Left ventricle myocardium superior (tissue), 1 donor: ENCODE results near the gene MRPL12. TPM values are rescaled to one million over a fixed set of nuclear protein-coding genes. Genes with fewer than 3 reads are reported as not detected.

Experiments
- ATAC-seq: fragments of 200-7000 bp; cut with Tn5 transposase; one replicate; pipeline ENCODE4 v1.9.1; 2020; ENCODE audit warnings: mild to moderate bottlenecking, moderate library complexity
- DNase-seq: peaks from one replicate; pipeline ENCODE4 v3.0.0-alpha.2; 2020
- intact Hi-C: fragments of 100-400 bp; cut with micrococcal nuclease; formaldehyde crosslinking; loops from one replicate; pipeline ENCODE4 v1.11.0; 2022
- total RNA-seq: library from RNA; stranded (reverse); fragmentation: NEBNext Ultra II Directional; extraction: Animal tissue kit (Norgen Biotek cat#: 25700); gene quantifications from one replicate; pipeline ENCODE4 v1.2.1, GENCODE V29; 2021
- donor health status: DM: no; HTN: yes; CAD: no; lungs with severe emphysema.

Gene MRPL12
- total RNA-seq, 1 donor from 2014 or later, result 184 TPM

DNA sequence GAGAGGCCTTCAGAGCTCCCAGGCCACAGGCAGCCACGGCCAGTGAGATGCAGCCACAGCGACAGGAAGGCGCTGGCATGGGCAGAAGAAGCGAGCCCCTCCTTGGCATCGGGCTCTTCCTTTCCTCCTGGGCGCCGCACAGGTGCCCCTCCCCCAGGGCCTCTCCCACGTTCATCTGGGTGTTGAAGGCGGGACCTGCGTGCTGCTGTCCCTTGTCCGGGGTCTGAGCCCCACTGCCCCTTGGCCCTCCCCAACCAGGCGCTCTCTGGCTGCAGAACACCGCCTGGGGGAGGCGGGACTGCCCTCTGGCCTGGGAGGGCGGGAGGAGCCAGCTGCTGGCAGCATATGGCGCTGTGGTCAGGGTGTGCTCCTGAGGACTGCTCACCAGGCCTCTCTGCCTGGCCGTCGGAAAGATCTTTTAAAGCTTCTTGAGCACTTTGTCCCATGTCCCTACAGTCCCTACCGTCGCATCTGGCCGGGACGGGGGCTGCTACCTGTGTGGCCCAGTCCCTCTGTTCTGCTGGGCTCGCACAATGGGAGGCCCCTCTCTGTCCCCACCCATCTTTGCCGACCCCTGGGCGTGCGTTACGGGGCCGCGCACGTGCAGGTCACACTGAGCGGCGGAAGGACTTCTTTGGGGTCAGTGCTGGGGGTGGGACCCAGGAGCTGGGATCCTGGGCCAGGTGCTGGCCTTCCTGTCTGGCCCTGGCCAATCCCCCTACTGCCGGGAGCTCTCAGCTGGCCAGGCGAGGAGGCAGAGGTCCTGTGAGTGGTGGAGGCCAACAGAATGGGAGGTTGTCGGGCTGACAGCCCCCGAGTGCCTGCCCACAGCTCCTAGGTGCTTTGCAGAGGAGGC lies 10.6 kb downstream of the MRPL12 start:
- DNase-seq (no peak), ATAC-seq (no peak)
- intact Hi-C loops, result no loop called here

GRCh38 chr17:81714412-81715106 lies 11.4 kb downstream of the MRPL12 start:
- no peak for DNase-seq

DNA sequence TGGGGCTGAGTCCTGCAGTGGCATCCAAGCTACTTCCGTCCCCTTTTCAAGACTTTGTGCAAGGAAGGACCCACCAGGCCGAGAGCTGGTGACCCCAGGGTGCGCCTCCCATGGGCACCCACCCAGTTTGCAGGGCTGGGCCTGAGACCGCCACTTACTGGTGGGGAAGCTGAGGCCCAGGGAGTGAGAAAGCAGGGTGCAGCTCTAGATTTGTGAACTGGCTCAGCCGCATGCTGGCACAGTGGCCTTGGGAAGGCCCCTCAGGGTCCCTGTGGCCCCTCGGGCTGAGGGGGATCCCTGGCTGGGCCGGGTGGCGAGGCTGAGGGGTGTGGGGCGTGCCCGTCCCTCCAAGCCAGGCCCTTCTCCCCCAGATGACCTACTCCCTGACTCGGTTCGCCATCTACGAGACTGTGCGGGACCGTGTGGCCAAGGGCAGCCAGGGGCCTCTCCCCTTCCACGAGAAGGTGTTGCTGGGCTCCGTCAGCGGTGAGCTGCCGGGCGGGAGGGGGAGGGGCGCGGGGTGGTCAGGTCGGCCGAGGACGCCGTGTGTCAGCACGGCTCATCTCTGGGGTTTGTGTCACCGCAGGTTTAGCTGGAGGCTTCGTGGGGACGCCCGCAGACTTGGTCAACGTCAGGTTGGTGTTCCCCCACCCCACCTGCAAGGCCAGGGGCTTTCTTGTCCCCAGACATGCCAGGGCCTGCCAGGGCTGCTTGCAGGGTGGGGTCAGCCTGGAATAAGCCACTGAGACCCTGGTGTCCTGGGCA lies 12.1 kb downstream of the MRPL12 start:
- intact Hi-C loops, result no loop called here
- no peak for DNase-seq

More at GRCh38 chr17:81714412-81715106, 11.4 kb downstream of the MRPL12 start:
- ATAC-seq, result no peak
- intact Hi-C loops, result no loop called here

GRCh38 chr17:81715872-81716673 lies 12.9 kb downstream of the MRPL12 start:
- ATAC-seq (no peak), DNase-seq (no peak)
- intact Hi-C loops, result no loop called here

More for the DNA sequence above, 12.1 kb downstream of the MRPL12 start:
- ATAC-seq, result no peak

DNA sequence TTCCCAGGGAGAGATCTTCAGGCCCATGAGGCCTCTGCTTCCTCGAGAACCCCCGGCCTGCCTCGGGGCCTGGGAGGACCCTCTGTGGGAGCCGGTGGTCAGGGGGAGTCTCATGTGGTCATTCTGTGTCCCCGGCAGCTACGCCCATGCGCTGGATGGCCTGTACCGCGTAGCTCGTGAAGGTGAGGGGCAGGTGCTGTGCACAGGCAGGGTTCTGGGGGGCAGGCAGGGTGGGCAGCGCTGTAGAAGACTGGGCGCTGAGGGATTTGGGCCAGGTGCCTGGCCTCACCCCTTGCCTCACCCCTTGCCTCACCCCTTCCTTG lies 13.5 kb downstream of the MRPL12 start:
- no peak for DNase-seq
- ATAC-seq, result no peak
- intact Hi-C loops, result no loop called here

- intact Hi-C loops, result no loop called here
These were observed 14.0 kb downstream of the MRPL12 start for GRCh38 chr17:81717049-81717765.

GRCh38 chr17:81717766-81718089 lies 14.6 kb downstream of the MRPL12 start:
- intact Hi-C loops, result no loop called here
- DNase-seq (no peak), ATAC-seq (no peak)

More at GRCh38 chr17:81717049-81717765, 14.0 kb downstream of the MRPL12 start:
- DNase-seq (no peak), ATAC-seq (no peak)

DNA sequence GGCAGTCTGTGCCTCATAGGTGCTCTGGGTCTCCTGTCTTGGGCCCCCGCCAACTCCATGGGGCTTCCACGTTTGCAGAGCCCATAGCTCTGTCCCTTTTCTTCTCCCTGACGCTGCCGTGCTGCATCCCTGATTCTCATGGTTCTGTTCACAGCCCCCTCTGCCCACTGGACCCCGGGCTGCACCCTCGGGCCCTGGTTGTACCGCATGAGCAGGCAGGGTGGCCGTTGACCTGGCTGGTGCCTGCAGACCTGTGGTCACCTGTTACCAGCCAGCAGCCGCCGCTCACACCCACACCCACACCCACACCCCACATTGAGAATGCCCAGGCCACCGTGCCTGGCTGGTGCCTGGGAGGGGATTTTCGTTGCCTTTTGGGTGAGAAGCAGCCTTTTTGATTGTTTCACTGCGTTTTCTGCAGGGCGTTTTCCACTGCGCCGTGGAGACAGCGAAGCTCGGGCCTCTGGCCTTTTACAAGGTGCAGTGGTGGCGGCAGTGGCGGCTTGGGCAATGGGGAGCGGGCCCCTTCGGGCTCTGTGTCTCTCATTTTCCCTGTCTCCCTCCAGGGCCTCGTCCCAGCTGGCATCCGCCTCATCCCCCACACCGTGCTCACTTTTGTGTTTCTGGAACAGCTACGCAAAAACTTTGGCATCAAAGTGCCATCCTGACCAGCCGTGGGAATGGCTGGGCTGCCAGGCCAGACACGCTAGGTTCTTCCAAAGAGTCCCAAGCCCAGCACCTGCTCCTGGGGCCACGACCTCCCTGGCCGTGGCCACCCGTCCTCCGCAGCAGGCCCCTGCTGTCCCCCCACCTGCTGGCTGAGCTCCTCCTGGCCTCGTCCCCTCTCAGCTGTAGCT lies 16.5 kb downstream of the MRPL12 start:
- intact Hi-C loops, result no loop called here
- DNase-seq (no peak), ATAC-seq (no peak)

- DNase-seq (no peak), ATAC-seq (no peak)
- intact Hi-C loops, result no loop called here
These were observed 17.3 kb downstream of the MRPL12 start for GRCh38 chr17:81720267-81721071.

DNA sequence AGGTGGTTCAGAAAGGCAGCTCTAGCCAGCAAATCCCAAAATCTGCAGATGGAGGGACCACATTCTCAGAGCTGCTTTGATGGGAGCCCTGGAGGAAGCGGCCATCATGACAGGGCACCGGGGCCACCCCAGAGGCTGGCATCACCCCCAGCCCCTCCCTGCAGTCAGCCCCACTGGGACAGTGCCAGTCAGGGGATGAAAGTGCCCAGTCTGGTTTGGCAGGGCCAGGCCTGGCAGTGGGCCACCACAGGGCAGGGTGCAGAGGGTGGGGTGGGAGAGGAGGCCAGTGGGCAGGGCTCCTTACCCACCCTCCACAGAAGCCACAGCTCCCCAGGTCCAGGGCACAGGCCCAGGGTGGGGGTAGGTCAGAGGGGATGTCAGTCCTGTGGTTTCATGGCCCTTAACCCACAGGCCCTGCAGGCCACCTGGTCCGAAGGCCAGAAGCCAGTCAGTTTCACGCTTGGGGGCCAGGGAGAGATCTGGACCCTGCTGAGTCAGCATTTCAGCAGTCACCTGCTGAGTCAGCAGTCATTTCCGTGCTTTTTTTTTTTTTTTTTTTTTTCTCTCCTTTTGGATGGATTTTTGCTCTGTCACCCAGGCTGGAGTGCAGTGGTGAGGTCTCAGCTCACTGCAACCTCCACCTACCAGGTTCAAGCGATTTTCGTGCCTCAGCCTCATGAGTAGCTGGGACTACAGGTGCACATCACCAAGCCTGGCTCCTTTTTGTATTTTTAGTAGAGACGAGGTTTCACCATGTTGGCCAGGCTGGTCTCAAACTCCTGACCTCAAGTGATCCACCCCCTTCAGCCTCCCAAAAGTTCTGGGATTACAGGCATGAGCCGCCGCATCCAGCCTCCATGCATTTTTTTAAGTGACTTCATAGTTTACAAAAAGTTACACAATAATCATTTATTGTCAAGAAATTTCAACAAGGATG lies 19.3 kb downstream of the MRPL12 start:
- peak; percentile 71 for DNase-seq
- ATAC-seq, result peak; percentile 84
- intact Hi-C loops, result no loop called here

GRCh38 chr17:81723651-81724209 lies 20.6 kb downstream of the MRPL12 start:
- no peak for ATAC-seq
- intact Hi-C loops, result no loop called here

DNA sequence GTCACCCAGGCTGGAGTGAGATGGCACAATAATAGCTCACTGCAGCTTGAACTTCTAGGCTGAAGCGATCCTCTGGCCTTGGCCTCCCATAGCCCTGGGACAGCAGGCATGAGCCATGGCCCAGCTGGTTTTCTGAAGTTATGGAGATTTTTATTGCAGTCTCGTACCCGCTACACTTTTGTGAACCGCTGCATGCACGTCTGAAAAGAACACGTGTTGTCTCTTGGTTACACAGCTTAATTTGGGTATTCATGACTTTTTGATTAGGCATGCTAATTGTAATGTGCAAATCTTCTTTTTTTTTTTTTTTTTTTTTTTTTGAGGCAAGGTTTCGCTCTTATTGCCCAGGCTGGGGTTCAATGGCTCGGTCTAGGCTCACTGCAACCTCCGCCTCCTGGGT lies 22.3 kb downstream of the MRPL12 start:
- DNase-seq, result no peak
- ATAC-seq, result no peak
- intact Hi-C loops, result no loop called here

More at GRCh38 chr17:81723651-81724209, 20.6 kb downstream of the MRPL12 start:
- no peak for DNase-seq

DNA sequence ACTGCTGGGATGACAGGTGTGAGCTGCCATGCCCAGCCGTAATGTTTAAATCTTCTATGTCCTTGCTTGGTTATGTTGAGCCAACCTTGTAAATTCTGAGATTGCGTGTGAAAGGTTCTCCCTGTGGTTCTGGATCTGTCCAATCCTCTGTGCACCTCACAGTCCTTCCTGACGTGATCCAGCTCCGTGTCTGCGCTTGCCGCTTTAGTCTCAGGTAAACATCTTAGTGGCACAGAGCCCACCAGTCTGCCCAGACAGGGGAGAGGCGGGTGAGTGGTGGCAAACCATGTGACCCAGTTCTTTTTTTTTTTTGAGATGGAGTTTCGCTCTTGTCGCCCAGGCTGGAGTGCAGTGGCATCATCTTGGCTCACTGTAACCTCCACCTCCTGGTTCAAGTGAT lies 22.8 kb downstream of the MRPL12 start:
- intact Hi-C loops, result no loop called here
- no peak for DNase-seq
- ATAC-seq, result no peak

DNA sequence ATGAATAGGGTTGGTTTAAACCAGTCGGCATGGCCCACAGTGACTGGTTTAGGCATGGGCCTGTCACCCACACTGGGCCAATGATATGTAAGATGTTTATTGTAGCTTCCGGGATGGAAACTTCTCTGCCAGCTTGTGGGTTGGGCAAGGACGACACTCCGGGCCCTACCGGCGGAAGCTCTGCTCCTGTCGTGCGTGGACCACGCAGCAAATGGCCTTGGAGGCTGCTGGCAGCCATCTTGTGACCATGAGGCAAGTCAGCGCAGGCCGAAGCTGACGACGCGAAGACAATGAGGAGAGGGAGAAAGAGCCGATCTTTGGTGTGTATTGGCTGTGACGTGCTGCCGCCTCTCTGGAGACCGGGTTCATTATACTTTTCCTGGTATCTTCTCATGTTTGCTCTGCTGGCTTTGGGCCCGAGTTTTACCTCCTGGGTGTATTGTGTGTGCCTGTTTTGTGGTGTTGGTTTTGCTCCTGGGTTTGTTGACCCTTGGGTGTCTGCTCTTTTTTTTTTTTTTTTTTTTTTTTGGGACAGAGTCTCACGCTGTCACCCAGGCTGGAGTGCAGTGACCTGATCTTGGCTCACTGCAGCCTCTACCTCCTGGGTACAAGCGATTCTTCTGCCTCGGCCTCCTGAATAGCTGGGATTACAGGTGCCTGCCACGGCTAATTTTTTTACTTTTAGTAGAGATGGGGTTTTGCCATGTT lies 24.3 kb downstream of the MRPL12 start:
- ATAC-seq, result no peak
- intact Hi-C loops, result no loop called here
- no peak for DNase-seq
